Measurements from ENCODE around the gene CCDC24. TPM values are rescaled to one million over a fixed set of nuclear protein-coding genes. Genes with fewer than 3 reads are reported as not detected.

The CCDC24 gene
- 1 to 10 TPM; 1.2 to 2.5 (median 1.9) TPM for total RNA-seq
- polyA plus RNA-seq, result 2.8 TPM
- long read RNA-seq, donor 1, partial matches to known transcripts, result 0 of 3 reads
- long read RNA-seq, donor 1, other reads (novel, unspliced or antisense), result 3 of 3 reads
- long read RNA-seq, donor 2, partial matches to known transcripts, result 0 of 1 reads
- long read RNA-seq, donor 2, other reads (novel, unspliced or antisense), result 1 of 1 reads
- long read RNA-seq, donor 3, partial matches to known transcripts, result 0 of 3 reads
- long read RNA-seq, donor 3, other reads (novel, unspliced or antisense), result 3 of 3 reads
- long read RNA-seq, donor 4, partial matches to known transcripts, result 3 of 7 reads
- long read RNA-seq, donor 4, other reads (novel, unspliced or antisense), result 4 of 7 reads

DNA sequence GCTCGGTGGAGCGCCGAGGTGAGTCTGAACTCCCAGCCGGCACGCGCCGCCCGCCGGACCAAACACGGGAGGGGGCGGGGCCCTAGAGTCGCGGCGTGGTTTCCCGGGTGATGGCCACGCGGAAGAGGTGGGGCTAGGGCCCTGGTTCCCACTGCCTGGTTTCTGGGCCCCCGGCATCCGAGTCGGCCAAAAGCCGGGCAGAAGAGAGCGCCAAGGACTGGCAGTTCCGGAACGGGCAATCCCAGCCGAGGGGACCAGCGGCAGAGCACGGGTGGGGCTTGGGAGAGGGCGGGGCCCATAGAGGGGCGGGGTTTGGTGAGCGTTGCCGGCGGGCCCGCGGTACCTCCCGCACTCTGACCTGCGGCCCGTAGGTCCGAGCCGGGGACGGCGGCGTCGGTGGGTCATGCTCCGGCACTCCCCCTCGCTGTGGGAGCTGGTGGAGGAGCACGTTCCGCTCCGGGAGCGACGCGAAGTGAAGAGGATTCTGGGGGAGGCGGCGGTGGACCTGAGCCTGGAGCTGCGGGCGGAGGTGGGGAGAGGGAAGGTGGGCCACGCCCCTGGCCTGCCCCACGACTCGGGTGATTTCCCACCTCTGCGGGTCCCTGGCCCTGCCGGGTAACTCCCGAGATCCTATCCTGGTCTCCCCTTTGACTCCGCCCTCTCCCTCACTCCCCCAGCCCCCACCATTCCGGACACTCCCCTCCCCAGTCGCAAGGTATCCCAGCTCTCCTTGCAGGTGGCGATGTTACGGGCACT lies at the start of gene CCDC24:
CCDC24 (plus strand) TSS at position 124 of the 756 bp plus-strand sequence; CDS start at position 404, 280 bp downstream.
- Histone ChIP-seq H3K4me3 (ENCODE audit: low read length) (peak within 1 kb of the TSS; percentile 45), H3K9me3 (ENCODE audit: control insufficient read depth, low read length) (no peaks in the 10 kb centered on the region), H3K27ac (ENCODE audit: low read length) (peak within 1 kb of the TSS; percentile 1), H3K27me3 (ENCODE audit: control insufficient read depth, insufficient read depth) (no peaks in the 10 kb centered on the region), H3K4me1 (ENCODE audit: control insufficient read depth, insufficient read depth, low read length) (no peaks in the 10 kb centered on the region)
- WGBS, result 1% methylated on average over 66 of the region's 66 CpGs
- ATAC-seq, result peak; percentile 88 to 91
- DNase-seq, result peak; percentile 90 to 95 (median 93)
- intact Hi-C loops (cut with DNase I), result no loop called here

DNA sequence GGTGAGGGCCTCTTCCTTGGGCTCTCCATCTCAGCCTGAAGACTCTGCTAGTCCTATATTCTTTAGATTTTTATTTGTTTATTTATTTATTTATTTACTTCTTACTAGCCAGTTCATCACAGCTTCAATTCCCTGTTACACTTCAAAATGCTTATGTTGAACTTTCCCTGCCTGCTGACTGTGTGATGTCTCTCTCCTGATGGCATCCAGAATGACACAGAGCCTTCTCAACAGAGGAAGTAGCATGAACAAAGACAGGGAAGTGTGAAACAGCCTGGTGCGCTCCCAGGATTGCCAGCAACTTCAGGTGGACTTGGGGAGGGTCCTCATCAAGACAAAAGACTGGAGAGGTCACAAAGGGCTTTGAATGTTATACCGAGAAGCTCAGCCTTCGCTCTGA lies 49.0 kb upstream of the CCDC24 start:
- intact Hi-C loops (cut with DNase I), result no loop called here
- no peaks in the 10 kb centered on the region for H3K4me1 ChIP-seq (ENCODE audit: control insufficient read depth, insufficient read depth, low read length)
- no peaks in the 10 kb centered on the region for H3K9me3 ChIP-seq (ENCODE audit: control insufficient read depth, low read length)
- no peak overlapping the region for H3K27ac ChIP-seq (ENCODE audit: low read length)
- no peak overlapping the region for H3K4me3 ChIP-seq (ENCODE audit: low read length)
- H3K27me3 ChIP-seq (ENCODE audit: control insufficient read depth, insufficient read depth), result no peaks in the 10 kb centered on the region
- ATAC-seq, result no peak
- DNase-seq, result no peak
- 87% methylated on average over 3 of the region's 3 CpGs for WGBS

- no peaks in the 10 kb centered on the region for H3K27me3 ChIP-seq (ENCODE audit: control insufficient read depth, insufficient read depth)
- 97% methylated on average over 1 of the region's 1 CpG for WGBS
- no peaks in the 10 kb centered on the region for H3K4me1 ChIP-seq (ENCODE audit: control insufficient read depth, insufficient read depth, low read length)
- ATAC-seq, result no peak
- H3K9me3 ChIP-seq (ENCODE audit: control insufficient read depth, low read length), result no peaks in the 10 kb centered on the region
- H3K27ac ChIP-seq (ENCODE audit: low read length), result no peak overlapping the region
- DNase-seq, result no peak
- no peak overlapping the region for H3K4me3 ChIP-seq (ENCODE audit: low read length)
- intact Hi-C loops (cut with DNase I), result no loop called here
Observed at GRCh38 chr1:43944860-43945259, 46.5 kb upstream of the CCDC24 start.

- DNase-seq (peak in 1 of 3 donors; percentile 56), ATAC-seq (no peak)
- Histone ChIP-seq H3K9me3 (ENCODE audit: control insufficient read depth, low read length) (no peaks in the 10 kb centered on the region), H3K27ac (ENCODE audit: low read length) (no peak overlapping the region), H3K27me3 (ENCODE audit: control insufficient read depth, insufficient read depth) (no peaks in the 10 kb centered on the region), H3K4me1 (ENCODE audit: control insufficient read depth, insufficient read depth, low read length) (no peaks in the 10 kb centered on the region), H3K4me3 (ENCODE audit: low read length) (peak overlapping the region; percentile 57)
- intact Hi-C loops (cut with DNase I), result no loop called here
- 11% methylated on average over 3 of the region's 3 CpGs for WGBS
Observed at GRCh38 chr1:43945674-43946235, 45.6 kb upstream of the CCDC24 start.

- Histone ChIP-seq H3K27me3 (ENCODE audit: control insufficient read depth, insufficient read depth) (no peaks in the 10 kb centered on the region), H3K4me3 (ENCODE audit: low read length) (peak within 1 kb of the TSS; percentile 57), H3K27ac (ENCODE audit: low read length) (peak within 1 kb of the TSS; percentile 65), H3K4me1 (ENCODE audit: control insufficient read depth, insufficient read depth, low read length) (no peaks in the 10 kb centered on the region), H3K9me3 (ENCODE audit: control insufficient read depth, low read length) (no peaks in the 10 kb centered on the region)
- DNase-seq (peak; percentile 95 to 98 (median 98)), ATAC-seq (peak; percentile 97 to 98)
- WGBS, result under 1% methylated on average over 74 of the region's 74 CpGs
- intact Hi-C loops (cut with DNase I), result no loop called here
Observed at GRCh38 chr1:43946236-43947060, 45.0 kb upstream of the CCDC24 start, which contains the start of gene IPO13. IPO13 (plus strand) TSS chr1:43946950; CDS start chr1:43947601, 651 bp downstream.

GRCh38 chr1:43947061-43947873 lies 44.1 kb upstream of the CCDC24 start:
- H3K27me3 ChIP-seq (ENCODE audit: control insufficient read depth, insufficient read depth), result no peaks in the 10 kb centered on the region
- intact Hi-C loops (cut with DNase I), result no loop called here
- ATAC-seq, result peak in 1 of 2 donors; percentile 0
- peak overlapping the region; percentile 57 for H3K4me3 ChIP-seq (ENCODE audit: low read length)
- no peaks in the 10 kb centered on the region for H3K9me3 ChIP-seq (ENCODE audit: control insufficient read depth, low read length)
- H3K4me1 ChIP-seq (ENCODE audit: control insufficient read depth, insufficient read depth, low read length), result no peaks in the 10 kb centered on the region
- peak in 1 of 3 donors; percentile 61 for DNase-seq
- WGBS, result 4% methylated on average over 27 of the region's 27 CpGs
- peak overlapping the region; percentile 65 for H3K27ac ChIP-seq (ENCODE audit: low read length)

DNA sequence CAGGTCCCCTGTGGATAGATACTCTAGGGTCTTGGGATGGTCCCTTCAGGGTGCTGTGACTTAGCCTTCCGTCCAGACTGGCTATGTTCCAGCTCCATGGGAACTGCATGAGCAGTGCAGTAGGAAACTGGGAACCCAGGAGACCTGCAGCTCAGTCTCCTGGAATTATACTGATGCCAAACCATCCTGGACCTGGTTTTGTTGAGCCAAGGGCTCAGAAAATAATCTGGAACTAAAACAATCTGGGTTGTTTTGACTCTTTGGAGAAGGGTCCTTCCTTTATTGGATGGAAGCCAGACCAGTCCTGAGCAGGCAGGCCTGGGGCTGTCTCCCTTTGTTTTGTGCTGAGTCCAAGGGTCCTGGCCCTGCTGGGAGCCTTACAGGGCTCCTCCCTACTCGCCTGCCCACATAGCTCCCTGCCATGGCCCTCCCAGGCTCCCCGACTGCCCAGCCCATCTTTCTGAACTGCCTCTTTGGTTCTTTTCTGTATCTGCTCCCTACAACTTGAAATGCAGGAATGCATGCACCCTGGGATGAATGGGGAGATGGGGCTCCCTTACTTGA lies 43.4 kb upstream of the CCDC24 start:
- intact Hi-C loops (cut with DNase I), result no loop called here
- no peaks in the 10 kb centered on the region for H3K27me3 ChIP-seq (ENCODE audit: control insufficient read depth, insufficient read depth)
- H3K4me3 ChIP-seq (ENCODE audit: low read length), result peak overlapping the region; percentile 57
- H3K4me1 ChIP-seq (ENCODE audit: control insufficient read depth, insufficient read depth, low read length), result no peaks in the 10 kb centered on the region
- no peak overlapping the region for H3K27ac ChIP-seq (ENCODE audit: low read length)
- 22% methylated on average over 3 of the region's 3 CpGs for WGBS
- no peaks in the 10 kb centered on the region for H3K9me3 ChIP-seq (ENCODE audit: control insufficient read depth, low read length)
- ATAC-seq, result no peak
- DNase-seq, result no peak

DNA sequence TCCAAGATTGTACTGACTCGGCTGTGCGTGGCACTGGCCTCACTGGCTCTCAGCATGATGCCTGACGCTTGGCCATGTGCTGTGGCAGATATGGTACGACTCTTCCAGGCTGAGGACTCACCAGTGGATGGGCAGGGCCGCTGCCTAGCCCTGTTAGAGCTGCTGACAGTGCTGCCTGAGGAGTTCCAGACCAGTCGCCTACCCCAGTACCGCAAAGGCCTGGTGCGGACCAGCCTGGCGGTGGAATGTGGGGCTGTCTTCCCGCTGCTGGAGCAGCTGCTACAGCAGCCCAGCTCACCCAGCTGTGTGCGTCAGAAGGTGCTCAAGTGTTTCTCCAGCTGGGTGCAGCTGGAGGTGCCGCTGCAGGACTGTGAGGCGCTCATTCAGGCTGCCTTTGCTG lies 41.7 kb upstream of the CCDC24 start:
- no peak overlapping the region for H3K27ac ChIP-seq (ENCODE audit: low read length)
- no peaks in the 10 kb centered on the region for H3K27me3 ChIP-seq (ENCODE audit: control insufficient read depth, insufficient read depth)
- ATAC-seq, result no peak
- intact Hi-C loops (cut with DNase I), result no loop called here
- 78% methylated on average over 13 of the region's 13 CpGs for WGBS
- no peaks in the 10 kb centered on the region for H3K9me3 ChIP-seq (ENCODE audit: control insufficient read depth, low read length)
- DNase-seq, result no peak
- no peaks in the 10 kb centered on the region for H3K4me1 ChIP-seq (ENCODE audit: control insufficient read depth, insufficient read depth, low read length)
- no peak overlapping the region for H3K4me3 ChIP-seq (ENCODE audit: low read length)

DNA sequence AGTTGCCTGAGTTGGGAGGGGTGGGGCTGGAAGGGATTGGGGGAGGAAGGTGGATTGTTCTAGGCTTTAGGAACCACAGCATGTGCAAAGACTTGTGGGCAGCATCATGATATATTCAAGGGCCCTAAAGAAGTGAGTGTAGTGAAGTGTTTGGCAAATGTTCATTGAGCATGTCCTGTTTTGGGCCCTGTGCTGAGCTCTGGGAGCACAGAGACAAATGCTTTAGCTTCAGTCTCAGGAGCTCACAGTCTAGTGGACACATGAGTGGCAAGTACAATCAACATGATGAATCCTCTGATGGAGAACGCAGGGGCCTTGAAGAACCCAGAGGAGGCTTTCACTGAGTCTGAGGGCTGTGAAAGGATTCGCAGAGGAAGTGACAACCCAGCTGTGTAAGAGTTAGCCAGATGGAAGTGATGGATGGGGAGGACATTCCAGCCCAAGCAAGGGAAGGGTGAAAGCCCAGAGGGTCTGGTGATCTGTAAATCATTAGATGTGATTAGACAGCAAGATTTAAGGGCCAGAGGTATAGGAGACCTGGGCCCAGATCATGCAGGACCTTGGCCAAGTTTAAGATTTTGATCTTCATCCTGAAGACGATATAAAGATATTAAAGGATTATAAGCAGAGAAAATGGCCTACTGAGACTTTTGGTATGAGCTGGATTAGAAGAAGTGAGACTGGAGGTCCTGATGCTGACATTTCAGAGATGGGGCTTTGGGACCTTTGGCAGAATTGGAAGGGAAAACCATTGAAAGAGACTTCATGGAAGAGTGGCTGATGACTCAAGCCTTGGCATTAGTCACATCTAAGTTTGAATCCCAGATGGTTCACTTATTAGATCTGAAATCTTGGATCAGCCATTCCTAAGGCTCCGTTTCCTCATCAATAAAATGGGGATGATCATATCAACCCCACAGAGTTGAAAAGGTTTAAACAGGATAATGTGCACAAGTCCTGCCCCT lies 40.1 kb upstream of the CCDC24 start:
- Histone ChIP-seq H3K4me1 (ENCODE audit: control insufficient read depth, insufficient read depth, low read length) (no peaks in the 10 kb centered on the region), H3K9me3 (ENCODE audit: control insufficient read depth, low read length) (no peaks in the 10 kb centered on the region), H3K27me3 (ENCODE audit: control insufficient read depth, insufficient read depth) (no peaks in the 10 kb centered on the region), H3K27ac (ENCODE audit: low read length) (no peak overlapping the region), H3K4me3 (ENCODE audit: low read length) (no peak overlapping the region)
- DNase-seq (no peak), ATAC-seq (no peak)
- 91% methylated on average over 4 of the region's 4 CpGs for WGBS
- intact Hi-C loops (cut with DNase I), result no loop called here

Measured in right cardiac atrium (tissue), 5 donors.